Measurements from ENCODE around the gene GRK5. TPM values are rescaled to one million over a fixed set of nuclear protein-coding genes. Genes with fewer than 3 reads are reported as not detected.

GRK5 gene
- total RNA-seq, 4 donors from 2014 or later, result 11.6 to 38.2 (median 21.4) TPM

DNA sequence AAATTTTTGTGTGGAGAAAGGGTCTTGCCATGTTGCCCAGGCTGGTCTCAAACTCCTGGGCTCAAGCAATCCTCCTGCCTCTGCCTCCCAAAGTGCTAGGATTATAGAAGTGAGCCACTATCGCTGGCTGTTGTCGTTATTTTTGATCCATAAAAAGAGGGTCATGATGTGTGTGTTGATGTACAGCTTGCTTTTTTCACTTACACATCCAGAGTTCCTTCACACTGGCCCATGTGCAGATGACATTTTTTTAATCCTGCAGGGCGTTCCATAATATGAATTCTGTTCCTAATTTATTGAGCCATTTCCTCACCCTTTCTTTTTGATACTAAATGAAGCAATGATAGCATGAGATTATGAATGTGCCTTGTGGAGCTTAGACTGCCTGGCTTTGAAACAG is 40.8 kb downstream of the GRK5 start:
- TF ChIP-seq, protein P1, sequence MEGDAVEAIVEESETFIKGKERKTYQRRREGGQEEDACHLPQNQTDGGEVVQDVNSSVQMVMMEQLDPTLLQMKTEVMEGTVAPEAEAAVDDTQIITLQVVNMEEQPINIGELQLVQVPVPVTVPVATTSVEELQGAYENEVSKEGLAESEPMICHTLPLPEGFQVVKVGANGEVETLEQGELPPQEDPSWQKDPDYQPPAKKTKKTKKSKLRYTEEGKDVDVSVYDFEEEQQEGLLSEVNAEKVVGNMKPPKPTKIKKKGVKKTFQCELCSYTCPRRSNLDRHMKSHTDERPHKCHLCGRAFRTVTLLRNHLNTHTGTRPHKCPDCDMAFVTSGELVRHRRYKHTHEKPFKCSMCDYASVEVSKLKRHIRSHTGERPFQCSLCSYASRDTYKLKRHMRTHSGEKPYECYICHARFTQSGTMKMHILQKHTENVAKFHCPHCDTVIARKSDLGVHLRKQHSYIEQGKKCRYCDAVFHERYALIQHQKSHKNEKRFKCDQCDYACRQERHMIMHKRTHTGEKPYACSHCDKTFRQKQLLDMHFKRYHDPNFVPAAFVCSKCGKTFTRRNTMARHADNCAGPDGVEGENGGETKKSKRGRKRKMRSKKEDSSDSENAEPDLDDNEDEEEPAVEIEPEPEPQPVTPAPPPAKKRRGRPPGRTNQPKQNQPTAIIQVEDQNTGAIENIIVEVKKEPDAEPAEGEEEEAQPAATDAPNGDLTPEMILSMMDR (IDR thresholded peaks at IDR 0.05; ENCODE audit: low read depth), result no peak

DNA sequence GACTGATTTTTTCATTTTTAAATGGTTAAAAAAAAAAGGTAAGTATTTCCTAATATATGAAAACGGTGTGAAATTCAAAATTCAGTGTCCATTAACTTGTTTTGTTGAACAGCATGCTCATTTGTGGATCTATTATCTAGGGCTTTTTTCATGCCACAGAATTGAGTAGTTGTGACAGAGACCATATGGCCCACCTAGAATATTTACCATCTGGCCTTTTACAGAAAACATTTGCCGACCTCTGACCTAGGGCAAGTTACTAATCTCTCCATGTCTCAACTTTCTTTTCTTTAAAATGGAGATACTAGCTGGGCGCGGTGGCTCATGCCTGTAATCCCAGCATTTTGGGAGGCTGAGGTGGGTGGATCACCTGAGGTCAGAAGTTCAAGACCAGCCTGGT is 41.3 kb downstream of the GRK5 start:
- TF ChIP-seq, protein P1 (IDR thresholded peaks at IDR 0.05; ENCODE audit: low read depth), result no peak

DNA sequence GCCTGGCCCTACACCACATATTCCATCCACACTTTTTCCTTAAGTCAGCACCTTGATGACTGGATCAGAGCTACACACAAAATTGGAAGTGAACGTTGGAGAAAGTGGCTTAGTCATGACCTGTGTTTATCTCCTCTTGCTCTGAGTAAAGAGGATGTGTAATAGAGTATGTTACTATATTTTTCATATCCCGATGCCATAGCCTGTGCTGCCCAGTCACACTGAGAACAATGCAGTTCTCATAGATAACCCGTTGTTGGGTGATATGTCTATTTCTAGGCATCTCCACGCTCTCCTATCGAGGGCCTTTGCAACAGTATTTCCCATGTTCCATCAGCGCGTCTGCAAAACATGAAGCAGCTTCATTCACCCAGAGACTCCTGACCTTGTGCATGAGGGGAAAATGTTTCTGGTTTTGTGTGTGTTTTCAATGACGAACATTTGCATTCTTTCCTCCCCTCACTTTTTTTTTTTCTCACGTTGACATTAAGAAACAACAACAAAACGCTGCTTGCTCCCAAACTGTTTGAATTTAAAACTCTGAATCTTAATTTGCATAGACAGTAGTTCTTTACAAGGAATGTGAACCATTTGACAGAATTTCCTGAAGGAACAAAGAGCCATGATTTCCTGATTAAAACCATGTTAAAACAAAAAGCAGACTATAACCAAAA is 43.4 kb downstream of the GRK5 start:
- TF ChIP-seq, protein P1 (IDR thresholded peaks at IDR 0.05; ENCODE audit: low read depth), result no peak

DNA sequence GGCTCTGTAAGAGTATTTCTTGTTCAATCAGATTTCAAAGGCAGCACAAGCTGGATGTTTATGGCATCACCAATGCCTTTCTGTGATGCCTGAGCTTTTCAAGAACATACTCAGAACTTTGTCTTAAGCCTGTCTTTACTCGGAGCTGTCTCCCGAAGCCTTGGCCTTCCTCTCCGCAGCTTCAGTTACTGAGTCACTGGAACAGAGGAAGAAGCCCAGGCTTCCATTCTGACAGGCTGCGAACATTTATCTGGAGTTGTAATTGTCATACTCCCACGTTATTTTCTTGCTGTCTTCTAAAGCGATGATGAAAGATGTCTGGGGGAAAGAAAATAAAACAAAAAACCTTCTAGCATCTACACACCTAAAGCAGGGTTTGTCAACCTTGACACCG is 43.9 kb downstream of the GRK5 start:
- TF ChIP-seq, protein P1 (IDR thresholded peaks at IDR 0.05; ENCODE audit: low read depth), result no peak

DNA sequence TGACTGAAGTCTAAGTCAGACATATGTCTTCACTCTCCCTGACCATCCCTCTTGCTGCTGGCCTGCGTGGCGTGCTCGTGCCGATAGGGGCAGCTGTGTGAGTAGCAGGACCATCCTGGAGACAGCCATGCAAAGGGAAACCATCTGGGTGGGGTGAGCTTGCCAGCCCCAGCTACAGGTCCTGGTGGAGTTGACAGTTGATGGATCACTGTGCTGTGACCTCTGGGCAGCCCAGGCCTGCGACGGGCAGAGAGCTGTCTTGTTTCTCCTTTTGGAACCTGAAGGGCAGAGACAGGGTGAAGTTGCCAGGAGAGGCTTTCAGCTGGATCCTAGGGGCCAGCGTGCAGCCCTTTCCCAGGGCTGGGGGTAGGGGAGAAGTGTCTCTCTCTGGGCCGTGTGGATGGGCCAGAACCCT is 44.7 kb downstream of the GRK5 start:
- TF ChIP-seq, protein P1 (IDR thresholded peaks at IDR 0.05; ENCODE audit: low read depth), result no peak

DNA sequence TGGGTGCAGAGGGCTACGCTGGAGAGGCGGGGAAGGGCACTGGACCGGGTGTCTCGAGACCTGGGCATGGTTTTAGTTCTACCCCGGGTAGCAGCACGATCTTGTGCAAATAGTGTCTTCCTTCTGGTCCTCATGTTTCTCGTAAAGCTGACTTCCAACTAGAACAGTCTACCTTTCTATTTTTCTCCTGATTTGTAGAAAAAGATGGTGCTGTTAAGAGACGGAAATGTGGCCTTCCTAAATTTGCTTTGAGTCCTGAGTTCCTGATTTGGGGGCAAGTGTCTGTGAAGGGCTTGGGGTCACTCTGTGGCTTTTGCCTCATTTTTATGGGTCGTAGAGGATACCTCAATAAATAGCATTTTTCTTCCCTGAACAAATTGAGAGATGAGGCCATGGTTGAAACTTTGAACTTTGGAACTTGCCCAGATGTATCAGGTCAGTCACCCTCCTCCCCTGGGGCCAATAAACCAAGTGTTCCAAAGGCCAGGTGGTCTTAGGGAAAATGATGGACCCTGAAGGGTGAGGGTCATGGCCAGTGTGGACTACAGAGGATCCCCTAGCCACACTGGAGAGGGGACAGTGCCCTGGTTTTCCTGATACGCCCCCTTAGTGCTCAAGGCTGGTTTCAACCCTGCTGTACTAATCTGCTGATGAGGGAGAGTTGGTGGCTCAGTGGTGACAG is 45.2 kb downstream of the GRK5 start:
- TF ChIP-seq, protein P1 (IDR thresholded peaks at IDR 0.05; ENCODE audit: low read depth), result no peak

DNA sequence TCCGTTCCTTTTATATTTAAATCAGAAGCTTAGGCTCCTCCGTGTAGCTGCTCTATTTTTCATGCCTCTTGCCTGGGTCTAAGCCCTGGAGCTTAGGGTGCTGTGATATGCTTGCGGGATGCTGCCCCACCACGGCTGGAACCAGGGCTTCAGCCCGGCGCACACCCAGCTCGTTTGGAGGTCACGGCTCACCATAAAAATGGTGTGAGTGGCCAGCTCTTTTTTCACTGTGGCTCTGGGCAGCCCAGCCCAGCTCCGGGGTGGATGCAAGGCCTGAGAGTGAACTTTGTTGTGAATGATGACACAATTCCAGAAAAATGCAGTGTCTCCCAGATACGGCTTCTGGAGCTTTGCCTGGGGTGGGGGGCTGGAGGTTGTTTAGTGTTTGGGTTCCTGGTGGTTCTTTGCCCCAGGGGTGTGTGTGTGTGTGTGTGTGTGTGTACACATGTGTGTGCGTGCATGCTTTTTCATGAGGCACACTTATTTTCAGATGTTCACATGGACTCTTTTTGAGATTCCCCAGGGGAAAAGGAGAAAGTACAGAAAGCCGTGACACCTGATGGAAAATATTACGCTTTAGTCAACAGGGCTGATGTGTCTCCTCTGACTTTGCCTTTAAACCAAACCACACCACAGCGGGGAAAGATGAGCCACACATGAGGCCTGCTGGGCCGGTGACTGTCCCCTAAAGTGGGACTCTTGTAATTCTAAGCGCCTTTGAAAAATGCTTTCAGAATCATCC is 46.2 kb downstream of the GRK5 start:
- TF ChIP-seq, protein P1 (IDR thresholded peaks at IDR 0.05; ENCODE audit: low read depth), result no peak
